Parathyroid adenoma (tissue), 2 donors: ENCODE measurements around the gene CCNH.

ENCODE experiments used
- H2AFZ ChIP-seq: fragments of 300-600 bp; sonication (generic); one replicate; pipeline ENCODE4 v1.7.0; 2017; ENCODE audit warnings: antibody characterized with exemption, mild to moderate bottlenecking
- H3K27ac ChIP-seq: fragments of 300-600 bp; sonication (generic); one replicate; pipeline ENCODE4 v1.7.0; 2017
- H3K27me3 ChIP-seq: fragments of 300-600 bp; sonication (generic); one replicate; pipeline ENCODE4 v1.7.0; 2017; ENCODE audit warnings: low read length; ENCODE audit not compliant: control insufficient read depth, insufficient read depth
- H3K36me3 ChIP-seq: fragments of 300-600 bp; sonication (generic); one replicate; pipeline ENCODE4 v1.7.0; 2017; ENCODE audit warnings: low read length; ENCODE audit not compliant: control insufficient read depth, insufficient read depth
- H3K4me1 ChIP-seq: fragments of 300-600 bp; sonication (generic); one replicate; pipeline ENCODE4 v1.7.0; 2017; ENCODE audit warnings: control low read depth
- H3K4me2 ChIP-seq: fragments of 300-600 bp; sonication (generic); one replicate; pipeline ENCODE4 v1.7.0; 2017; ENCODE audit warnings: low read length
- H3K4me3 ChIP-seq: fragments of 300-600 bp; sonication (generic); one replicate; pipeline ENCODE4 v1.7.0; 2017; ENCODE audit warnings: low read depth, low read length
- H3K79me2 ChIP-seq: fragments of 300-600 bp; sonication (generic); one replicate; pipeline ENCODE4 v1.7.0; 2017; ENCODE audit warnings: control low read depth
- H3K9ac ChIP-seq: fragments of 300-600 bp; sonication (generic); one replicate; pipeline ENCODE4 v1.7.0; 2017; ENCODE audit warnings: mild to moderate bottlenecking
- H3K9me3 ChIP-seq: fragments of 300-600 bp; sonication (generic); one replicate; pipeline ENCODE4 v1.7.0; 2017; ENCODE audit warnings: low read length; ENCODE audit not compliant: control insufficient read depth
- CTCF ChIP-seq: fragments of 300-600 bp; sonication (generic); IDR thresholded peaks from one replicate; pipeline ENCODE4 v1.7.0; 2017; ENCODE audit warnings: antibody characterized with exemption, mild to moderate bottlenecking
- donor health status: primary hyperparathyroidism.

The CCNH gene

DNA sequence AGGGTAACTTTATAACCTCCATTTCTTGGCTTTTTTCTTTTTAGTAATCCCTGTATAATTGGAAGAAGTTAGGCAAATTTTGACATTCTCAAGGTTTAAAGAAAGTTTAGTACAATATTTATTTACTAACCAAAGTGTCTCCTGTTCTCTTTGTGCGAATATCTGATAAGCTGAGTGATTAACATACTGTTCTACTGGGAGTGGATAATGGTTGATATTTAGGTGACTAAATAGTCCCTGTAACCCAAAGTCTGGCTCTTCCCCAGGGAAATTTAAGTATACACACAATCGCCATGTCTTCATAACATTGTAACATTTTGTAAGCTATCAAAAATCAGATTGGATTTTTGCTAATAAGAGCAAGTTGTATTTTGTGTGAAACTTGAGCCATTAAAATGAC, 40.0 kb downstream of the CCNH start:
- H3K27ac ChIP-seq, result no peak overlapping the region
- no peak overlapping the region for H3K4me2 ChIP-seq
- no peak overlapping the region for H3K9ac ChIP-seq
- no peaks in the 10 kb centered on the region for H3K4me1 ChIP-seq
- H3K9me3 ChIP-seq, result no peaks in the 10 kb centered on the region
- H3K79me2 ChIP-seq, result no peaks in the 10 kb centered on the region
- H3K4me3 ChIP-seq, result no peak overlapping the region
- H2AFZ ChIP-seq, result no peak overlapping the region
- no peaks in the 10 kb centered on the region for H3K36me3 ChIP-seq
- no peaks in the 10 kb centered on the region for H3K27me3 ChIP-seq
- TF ChIP-seq CTCF, result no peak

DNA sequence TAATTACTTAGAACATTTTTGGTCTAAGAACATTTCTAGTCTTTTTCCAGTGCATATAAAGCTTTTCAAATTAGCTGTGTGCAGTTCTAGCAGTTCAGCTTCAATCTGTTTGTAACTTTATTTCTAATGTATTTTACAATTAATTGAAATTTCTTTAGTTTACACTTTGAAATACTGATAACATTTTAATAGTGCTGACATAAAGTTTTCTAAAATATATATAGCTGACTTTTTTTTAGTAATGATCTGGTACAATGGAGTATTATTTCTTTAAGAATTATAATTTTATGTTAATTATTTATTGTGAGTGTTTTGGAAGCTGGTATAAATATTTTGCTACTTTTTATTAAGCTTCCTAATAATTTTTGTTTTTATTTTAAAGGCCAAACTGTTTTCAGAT, 43.3 kb downstream of the CCNH start:
- Histone ChIP-seq H3K4me1 (no peaks in the 10 kb centered on the region), H2AFZ (no peak overlapping the region), H3K9ac (no peak overlapping the region), H3K4me3 (no peak overlapping the region), H3K27me3 (no peaks in the 10 kb centered on the region), H3K4me2 (no peak overlapping the region), H3K9me3 (no peaks in the 10 kb centered on the region), H3K79me2 (no peaks in the 10 kb centered on the region), H3K27ac (no peak overlapping the region), H3K36me3 (no peaks in the 10 kb centered on the region)
- TF ChIP-seq CTCF, result no peak

- no peaks in the 10 kb centered on the region for H3K79me2 ChIP-seq
- H3K9me3 ChIP-seq, result no peaks in the 10 kb centered on the region
- no peaks in the 10 kb centered on the region for H3K4me1 ChIP-seq
- no peak overlapping the region for H3K4me2 ChIP-seq
- no peaks in the 10 kb centered on the region for H3K36me3 ChIP-seq
- H3K27me3 ChIP-seq, result no peaks in the 10 kb centered on the region
- no peak overlapping the region for H3K9ac ChIP-seq
- no peak for TF ChIP-seq CTCF
- no peak overlapping the region for H3K4me3 ChIP-seq
- no peak overlapping the region for H2AFZ ChIP-seq
- no peak overlapping the region for H3K27ac ChIP-seq
These were observed 44.1 kb downstream of the CCNH start for GRCh38 chr5:87368601-87369000.

DNA sequence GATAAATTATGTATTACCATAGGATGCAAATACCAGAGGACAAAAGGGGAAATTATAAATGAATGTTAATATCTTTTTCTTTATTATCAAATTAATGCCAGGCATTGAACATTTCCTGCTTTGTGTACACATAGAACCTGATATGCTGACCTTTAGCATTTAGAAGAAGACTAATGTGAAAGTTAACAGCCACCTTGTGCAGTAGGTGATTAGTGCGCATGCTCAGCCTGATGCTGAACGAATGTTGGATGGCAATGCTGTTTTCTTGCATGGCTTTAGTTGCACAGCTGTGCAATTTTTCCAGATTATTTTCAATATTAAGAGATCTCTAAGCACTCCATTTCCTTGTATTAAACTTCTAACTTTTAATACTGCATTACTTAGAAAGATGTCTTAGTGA, 45.5 kb downstream of the CCNH start:
- Histone ChIP-seq H3K9me3 (no peaks in the 10 kb centered on the region), H3K4me1 (no peaks in the 10 kb centered on the region), H3K27ac (no peak overlapping the region), H3K79me2 (no peaks in the 10 kb centered on the region), H3K9ac (no peak overlapping the region), H3K27me3 (no peaks in the 10 kb centered on the region), H3K4me3 (no peak overlapping the region), H3K4me2 (no peak overlapping the region), H3K36me3 (no peaks in the 10 kb centered on the region), H2AFZ (no peak overlapping the region)
- TF ChIP-seq CTCF, result no peak

DNA sequence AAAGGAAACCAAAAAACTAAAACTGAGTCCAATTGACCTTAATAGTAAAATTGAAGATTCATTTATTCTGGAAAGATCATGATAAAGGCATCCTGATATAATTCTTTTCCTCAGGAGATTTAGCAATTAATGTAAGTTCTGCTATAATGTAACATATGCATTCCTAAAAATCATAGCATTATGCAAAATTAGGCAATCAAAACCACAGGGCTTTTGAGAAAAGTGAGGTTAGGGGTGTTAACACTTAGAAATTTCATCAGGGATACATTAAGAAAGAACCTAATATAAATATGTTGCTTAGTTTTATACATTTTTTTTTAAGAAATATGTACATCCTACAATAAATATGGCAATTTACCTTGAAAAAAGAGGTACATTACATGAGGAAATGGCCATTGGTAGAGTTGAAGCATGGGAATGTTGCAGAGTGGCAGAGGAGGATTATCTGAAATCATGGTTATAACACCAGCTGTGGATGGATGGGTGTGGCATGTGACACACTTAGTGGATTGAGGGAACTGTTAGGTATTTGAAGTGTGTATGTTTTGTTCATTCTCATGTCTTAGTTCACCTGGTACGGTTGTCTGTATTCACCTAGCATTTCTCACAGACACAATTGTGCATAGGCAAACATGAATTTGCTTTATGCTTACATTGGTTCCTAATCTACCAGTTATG, 51.1 kb downstream of the CCNH start:
- Histone ChIP-seq H3K4me2 (no peak overlapping the region), H3K4me1 (no peaks in the 10 kb centered on the region), H3K4me3 (no peak overlapping the region), H3K9me3 (no peaks in the 10 kb centered on the region), H3K9ac (no peak overlapping the region), H3K27me3 (no peaks in the 10 kb centered on the region), H3K79me2 (no peaks in the 10 kb centered on the region), H3K36me3 (no peaks in the 10 kb centered on the region), H3K27ac (no peak overlapping the region), H2AFZ (no peak overlapping the region)
- TF ChIP-seq CTCF, result no peak
